Caco-2 (cell line): Measurements from ENCODE around the gene ATP8B4. TPM values are rescaled to one million over a fixed set of nuclear protein-coding genes. Genes with fewer than 3 reads are reported as not detected.

Source experiments
- BruUV-seq: library from RNA; stranded (reverse); fragments of 400-500 nt; replicated peaks from 2 replicates; lab custom pipeline; 2021; lab: Mats Ljungman, UMichigan
- CTCF ChIA-PET: fragments of 300-600 bp; sonication (Branson Sonifier 250); formaldehyde crosslinking; loops from one replicate; lab custom pipeline; 2022; ENCODE audit warnings: antibody characterized with exemption; lab: Charles Lee
- POLR2A ChIA-PET: fragments of 300-600 bp; sonication (Branson Sonifier 250); formaldehyde crosslinking; loops from one replicate; lab custom pipeline; 2022; ENCODE audit warnings: antibody characterized with exemption; lab: Charles Lee
- DNase-seq, 2 experiments: peaks; one replicate each; pipeline versions ENCODE4 v3.0.0 to v3.0.0-alpha.2; 2020 to 2022
- H3K27me3 ChIP-seq: replicated peaks from 2 replicates; pipeline ENCODE4 v1.6.0; 2011; ENCODE audit warnings: low read length; ENCODE audit not compliant: control insufficient read depth, insufficient read depth
- H3K36me3 ChIP-seq: 2 replicates; pipeline ENCODE4 v1.5.1; 2011; ENCODE audit warnings: low read length; ENCODE audit not compliant: control insufficient read depth, insufficient read depth
- H3K4me1 ChIP-seq: fragments of 250-450 bp; sonication (Bioruptor Pico); 2 replicates; pipeline ENCODE4 v1.5.1; 2020; ENCODE audit warnings: mild to moderate bottlenecking
- H3K4me3 ChIP-seq: 2 replicates; pipeline ENCODE4 v1.5.1; 2011; ENCODE audit warnings: low read depth, mild to moderate bottlenecking, control low read depth, low read length
- H3K9me3 ChIP-seq: fragments of 250-450 bp; sonication (Bioruptor Pico); 2 replicates; pipeline ENCODE4 v1.5.1; 2020; ENCODE audit warnings: mild to moderate bottlenecking, moderate library complexity
- H3K27ac Mint-ChIP-seq: one replicate; pipeline ENCODE4 v1.8.0; 2022; ENCODE audit warnings: mixed read lengths; ENCODE audit not compliant: unreplicated experiment
- H3K27me3 Mint-ChIP-seq: one replicate; pipeline ENCODE4 v1.8.0; 2022; ENCODE audit warnings: mixed read lengths; ENCODE audit not compliant: insufficient read depth, unreplicated experiment
- H3K36me3 Mint-ChIP-seq: one replicate; pipeline ENCODE4 v1.8.0; 2022; ENCODE audit warnings: mild to moderate bottlenecking, mixed read lengths; ENCODE audit not compliant: insufficient read depth, unreplicated experiment
- H3K4me1 Mint-ChIP-seq: one replicate; pipeline ENCODE4 v1.8.0; 2022; ENCODE audit warnings: low read depth, mixed read lengths; ENCODE audit not compliant: unreplicated experiment
- H3K4me3 Mint-ChIP-seq: one replicate; pipeline ENCODE4 v1.8.0; 2022; ENCODE audit warnings: mild to moderate bottlenecking, moderate library complexity, mixed read lengths; ENCODE audit not compliant: unreplicated experiment
- H3K9me3 Mint-ChIP-seq: one replicate; pipeline ENCODE4 v1.8.0; 2022; ENCODE audit warnings: mixed read lengths; ENCODE audit not compliant: unreplicated experiment
- intact Hi-C: fragments of 100-400 bp; cut with micrococcal nuclease; formaldehyde crosslinking; loops from one replicate; pipeline ENCODE4 v1.10.0; 2022; ENCODE audit not compliant: unreplicated experiment
- total RNA-seq: library from RNA; stranded (reverse); gene quantifications from 2 replicates; pipeline ENCODE4 v1.2.3, GENCODE V29; 2022
- TF ChIP-seq, protein P1 (sequence below), 2 experiments: fragments of 200-600 bp in 1 of 2; IDR thresholded peaks; 1 replicate in 1 of 2; 2 replicates in 1 of 2; pipeline versions ENCODE4 v1.5.1 to v1.8.0; 2011 to 2022; ENCODE audit warnings: antibody characterized with exemption in 1 of 2, control low read depth in 1 of 2, inconsistent platforms in 1 of 2, low read depth in 1 of 2, low read length in 1 of 2, mild to moderate bottlenecking in 1 of 2, moderate library complexity in 1 of 2; ENCODE audit not compliant: insufficient read depth in 1 of 2, severe bottlenecking in 1 of 2, unreplicated experiment in 1 of 2

ATP8B4 gene
- total RNA-seq, 1 experiment from 2014 or later: 0.57 TPM

DNA sequence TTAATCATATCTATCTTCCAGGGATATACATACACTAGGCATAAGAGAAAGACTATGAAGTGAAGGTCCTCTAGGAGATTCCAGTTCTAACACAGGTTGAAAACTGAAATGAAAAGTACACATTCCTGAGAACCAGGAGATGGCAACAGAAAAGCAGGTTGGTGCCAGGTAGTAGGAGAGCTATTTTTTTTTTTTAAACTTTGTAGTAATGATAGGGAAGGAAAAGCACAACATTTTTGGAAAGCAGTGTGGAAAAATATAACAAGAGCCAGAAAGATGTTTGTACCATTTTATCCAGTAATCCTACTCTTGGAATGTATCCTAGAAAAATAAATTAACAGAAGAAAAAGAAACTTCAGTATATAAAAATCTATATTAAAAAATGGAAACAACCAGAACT is 308.3 kb downstream of the ATP8B4 start:
- TF ChIP-seq, protein P1, sequence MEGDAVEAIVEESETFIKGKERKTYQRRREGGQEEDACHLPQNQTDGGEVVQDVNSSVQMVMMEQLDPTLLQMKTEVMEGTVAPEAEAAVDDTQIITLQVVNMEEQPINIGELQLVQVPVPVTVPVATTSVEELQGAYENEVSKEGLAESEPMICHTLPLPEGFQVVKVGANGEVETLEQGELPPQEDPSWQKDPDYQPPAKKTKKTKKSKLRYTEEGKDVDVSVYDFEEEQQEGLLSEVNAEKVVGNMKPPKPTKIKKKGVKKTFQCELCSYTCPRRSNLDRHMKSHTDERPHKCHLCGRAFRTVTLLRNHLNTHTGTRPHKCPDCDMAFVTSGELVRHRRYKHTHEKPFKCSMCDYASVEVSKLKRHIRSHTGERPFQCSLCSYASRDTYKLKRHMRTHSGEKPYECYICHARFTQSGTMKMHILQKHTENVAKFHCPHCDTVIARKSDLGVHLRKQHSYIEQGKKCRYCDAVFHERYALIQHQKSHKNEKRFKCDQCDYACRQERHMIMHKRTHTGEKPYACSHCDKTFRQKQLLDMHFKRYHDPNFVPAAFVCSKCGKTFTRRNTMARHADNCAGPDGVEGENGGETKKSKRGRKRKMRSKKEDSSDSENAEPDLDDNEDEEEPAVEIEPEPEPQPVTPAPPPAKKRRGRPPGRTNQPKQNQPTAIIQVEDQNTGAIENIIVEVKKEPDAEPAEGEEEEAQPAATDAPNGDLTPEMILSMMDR (IDR thresholded peaks at IDR 0.05; ENCODE audit: insufficient read depth in 1 of 2, low read depth in 1 of 2, low read length in 1 of 2, severe bottlenecking in 1 of 2, unreplicated experiment in 1 of 2): no peak
- Histone ChIP-seq H3K36me3 (no peaks in the 10 kb centered on the region), H3K9me3 (no peaks in the 10 kb centered on the region), H3K4me3 (no peak overlapping the region), H3K27me3 (no peaks in the 10 kb centered on the region), H3K4me1 (no peaks in the 10 kb centered on the region)
- H3K4me3 Mint-ChIP-seq: no peak overlapping the region
- DNase-seq: no peak
- intact Hi-C loops: no loop called here
- ChIA-PET CTCF (no interaction called here), POLR2A (no interaction called here)
- no peaks in the 10 kb centered on the region for H3K9me3 Mint-ChIP-seq
- H3K36me3 Mint-ChIP-seq: no peaks in the 10 kb centered on the region
- H3K4me1 Mint-ChIP-seq: no peaks in the 10 kb centered on the region
- no peak overlapping the region for H3K27ac Mint-ChIP-seq
- H3K27me3 Mint-ChIP-seq: no peaks in the 10 kb centered on the region
- BruUV-seq: no TSS peak

DNA sequence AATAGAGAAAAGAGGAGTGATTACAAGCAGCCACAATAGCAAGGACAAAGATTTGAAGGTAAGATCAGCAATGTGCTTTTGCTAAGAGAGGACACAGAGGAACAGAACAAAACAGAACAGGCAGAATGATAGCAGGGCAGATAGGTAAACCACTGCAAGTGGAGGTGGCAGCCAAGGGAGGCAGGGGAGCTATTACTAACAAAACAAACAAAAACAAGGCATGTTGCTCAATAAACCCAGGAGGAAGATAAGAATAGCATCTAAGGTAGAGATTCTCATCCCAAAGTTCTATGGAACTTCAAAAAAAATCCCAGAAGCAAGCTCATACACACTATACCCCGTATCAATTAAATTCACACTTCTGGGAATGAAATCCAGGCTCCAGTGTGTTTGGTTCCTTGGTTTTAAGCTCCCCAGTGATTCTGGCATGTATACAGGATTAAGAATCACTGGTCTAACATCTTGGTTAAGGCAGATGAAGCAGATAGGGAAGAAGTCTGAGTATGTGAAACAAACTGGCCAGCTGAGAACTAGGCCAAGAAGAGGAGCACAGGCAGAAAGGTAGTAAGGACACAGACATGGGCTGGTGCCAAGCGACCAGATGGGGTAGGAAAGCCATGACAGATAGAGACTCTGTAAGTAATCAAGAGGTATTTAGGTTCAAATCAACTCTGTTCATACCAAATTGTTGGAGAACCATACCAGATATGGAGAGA is 309.0 kb downstream of the ATP8B4 start:
- TF ChIP-seq, protein P1 (IDR thresholded peaks at IDR 0.05; ENCODE audit: insufficient read depth in 1 of 2, low read depth in 1 of 2, low read length in 1 of 2, severe bottlenecking in 1 of 2, unreplicated experiment in 1 of 2): no peak
- Histone ChIP-seq H3K27me3 (no peaks in the 10 kb centered on the region), H3K4me3 (no peak overlapping the region), H3K4me1 (no peaks in the 10 kb centered on the region), H3K9me3 (no peaks in the 10 kb centered on the region), H3K36me3 (no peaks in the 10 kb centered on the region)
- POLR2A ChIA-PET: no interaction called here
- Mint-ChIP-seq H3K4me1 (no peaks in the 10 kb centered on the region), H3K9me3 (no peaks in the 10 kb centered on the region), H3K27me3 (no peaks in the 10 kb centered on the region), H3K36me3 (no peaks in the 10 kb centered on the region), H3K27ac (no peak overlapping the region), H3K4me3 (no peak overlapping the region)
- DNase-seq: no peak
- BruUV-seq: no TSS peak
- CTCF ChIA-PET: no interaction called here
- intact Hi-C loops: no loop called here

DNA sequence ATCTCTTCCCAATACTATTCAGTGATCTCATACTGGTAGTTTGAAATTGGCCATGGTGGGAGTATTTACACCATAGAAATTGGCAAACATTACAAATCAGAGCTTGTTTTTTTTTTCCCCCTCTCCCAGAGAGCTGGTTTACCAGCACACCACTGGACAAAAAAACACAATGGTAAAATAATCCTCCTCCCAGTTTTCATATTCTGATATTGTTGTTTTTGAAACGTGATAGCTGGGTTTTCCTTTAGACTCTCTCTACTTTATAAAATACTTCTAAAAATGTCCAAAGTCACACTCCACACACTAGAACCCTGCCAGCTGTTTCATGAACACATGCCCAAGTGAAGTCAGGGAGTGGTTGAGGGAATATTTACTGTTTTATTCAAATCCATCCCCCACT is 310.7 kb downstream of the ATP8B4 start:
- H3K9me3 Mint-ChIP-seq: peaks cover 4% of the 10 kb centered on the region
- Histone ChIP-seq H3K36me3 (no peaks in the 10 kb centered on the region), H3K4me3 (no peak overlapping the region), H3K9me3 (no peaks in the 10 kb centered on the region), H3K4me1 (no peaks in the 10 kb centered on the region), H3K27me3 (no peaks in the 10 kb centered on the region)
- BruUV-seq: no TSS peak
- TF ChIP-seq, protein P1 (IDR thresholded peaks at IDR 0.05; ENCODE audit: insufficient read depth in 1 of 2, low read depth in 1 of 2, low read length in 1 of 2, severe bottlenecking in 1 of 2, unreplicated experiment in 1 of 2): no peak
- no peak overlapping the region for H3K4me3 Mint-ChIP-seq
- H3K4me1 Mint-ChIP-seq: no peaks in the 10 kb centered on the region
- intact Hi-C loops: no loop called here
- no peak for DNase-seq
- ChIA-PET POLR2A (no interaction called here), CTCF (interaction anchor here (0.7 kb wide), 1 partner anchor 58 kb away, joined by 3 read pairs; no protein-coding TSS in a partner anchor)
- no peak overlapping the region for H3K27ac Mint-ChIP-seq
- no peaks in the 10 kb centered on the region for H3K27me3 Mint-ChIP-seq
- no peaks in the 10 kb centered on the region for H3K36me3 Mint-ChIP-seq

Other genes with a start within 250 kb of the ATP8B4 start
- gene SLC27A2, start 63.0 kb upstream of the ATP8B4 start, total RNA-seq: 31.2 and 36.1 TPM in 2 replicates
- gene HDC, start 146.5 kb upstream of the ATP8B4 start, total RNA-seq: not detected in 2 replicates
- gene GABPB1, start 236.0 kb upstream of the ATP8B4 start, total RNA-seq: 42.8 and 44.7 TPM in 2 replicates